DMS79 (cell line): Measurements from ENCODE around the gene LRIG1.

ENCODE experiments used
- DNase-seq: peaks from one replicate; lab custom pipeline; 2025; lab: John Stamatoyannopoulos, UW

Gene LRIG1

DNA sequence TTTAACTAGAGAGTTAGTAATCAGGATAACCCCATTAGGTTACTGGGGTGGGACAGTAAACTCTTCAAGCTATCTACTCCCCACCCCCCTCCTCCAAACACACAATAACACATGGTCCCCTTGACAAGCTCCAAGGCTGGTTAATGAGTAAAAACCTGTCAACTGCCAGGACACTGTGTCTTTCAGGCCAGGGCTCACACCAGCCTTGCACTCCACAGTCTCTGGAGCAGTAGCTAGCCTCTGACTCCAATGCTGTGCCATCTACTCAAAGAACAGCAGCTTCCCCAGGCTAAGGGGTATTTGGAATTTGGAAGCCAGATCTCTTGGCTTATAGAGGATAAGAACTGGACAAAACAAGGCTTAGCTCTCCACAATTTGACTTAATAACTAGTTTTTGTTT lies 115.8 kb downstream of the LRIG1 start:
- no peak for DNase-seq

- DNase-seq = no peak
Observed at GRCh38 chr3:66383998-66384745, 116.7 kb downstream of the LRIG1 start.

DNA sequence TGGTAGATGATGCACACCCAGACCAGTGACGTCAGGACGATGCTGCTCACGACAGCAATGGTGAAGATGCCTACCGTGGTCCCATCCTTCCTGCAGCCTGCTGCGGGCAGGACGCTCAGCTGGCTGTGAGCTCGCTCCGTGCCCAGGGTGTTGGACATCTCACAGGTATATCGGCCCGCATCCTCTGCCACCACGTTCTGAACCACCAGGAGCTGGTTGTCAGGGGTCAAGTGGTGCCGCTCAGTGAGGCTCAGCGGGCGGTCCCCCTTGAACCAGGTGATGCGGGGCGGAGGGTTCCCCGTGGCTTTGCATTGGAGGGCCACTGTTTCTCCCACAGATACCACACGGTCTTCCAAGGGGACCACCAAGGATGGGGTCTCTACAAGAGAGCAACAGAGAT lies 117.8 kb downstream of the LRIG1 start:
- no peak for DNase-seq

GRCh38 chr3:66382142-66382541 lies 118.7 kb downstream of the LRIG1 start:
- DNase-seq = no peak

GRCh38 chr3:66381626-66382025 lies 119.2 kb downstream of the LRIG1 start:
- DNase-seq = no peak

DNA sequence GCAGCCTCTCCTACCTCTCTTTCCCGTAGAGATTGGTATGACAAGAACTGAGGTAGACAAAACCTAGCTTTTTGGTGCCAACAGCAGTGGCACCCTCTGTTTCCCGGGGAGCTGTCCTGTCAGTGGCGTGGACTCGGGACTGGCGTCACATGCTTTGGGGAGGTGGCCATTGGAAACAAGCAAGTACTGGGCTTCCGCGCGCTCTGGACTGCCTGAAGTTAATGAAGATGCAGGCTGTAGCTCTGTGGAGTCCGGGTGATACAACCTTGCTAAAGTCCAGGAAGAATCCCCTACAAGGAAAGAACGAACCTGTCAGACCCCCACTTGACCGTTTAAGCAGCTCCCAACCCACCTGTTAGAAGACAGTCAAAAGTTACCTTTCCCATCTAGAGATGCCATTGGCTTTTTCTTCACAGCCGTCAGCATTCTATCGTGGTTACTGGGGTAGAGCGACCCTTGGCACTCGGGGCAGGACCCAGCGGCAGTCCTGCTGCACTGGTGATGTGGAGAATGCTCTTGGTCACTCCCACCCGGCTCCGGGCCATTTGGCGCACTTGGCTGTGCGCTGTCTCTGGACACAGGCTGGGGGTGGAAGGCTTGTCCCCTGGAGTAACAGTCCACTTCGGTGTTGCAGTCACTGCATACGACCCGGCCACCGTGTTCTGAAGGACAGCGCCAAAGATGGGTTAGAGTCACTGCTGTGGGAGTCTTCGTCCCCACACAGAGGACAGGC lies 120.5 kb downstream of the LRIG1 start:
- no peak for DNase-seq

GRCh38 chr3:66379565-66379964 lies 121.3 kb downstream of the LRIG1 start:
- DNase-seq = no peak

DNA sequence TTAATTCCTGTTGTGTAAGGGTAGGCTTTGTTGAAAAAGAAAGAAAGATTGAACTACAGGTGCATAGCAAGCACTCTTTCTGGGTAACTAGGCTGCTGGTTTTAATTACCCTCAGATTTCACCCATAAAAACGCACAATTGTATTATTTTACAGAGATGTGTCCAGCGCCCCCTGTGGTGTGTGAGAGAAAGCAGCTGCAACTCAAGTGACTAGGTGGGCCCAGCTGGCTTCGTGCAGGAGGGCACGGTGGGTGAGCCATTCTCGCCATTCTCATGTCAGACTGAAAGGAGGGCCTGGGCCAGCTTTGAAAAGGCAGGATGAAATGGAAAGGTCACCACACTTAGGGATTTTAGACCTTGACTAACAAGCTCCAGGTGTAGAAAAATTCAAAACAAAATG lies 122.6 kb downstream of the LRIG1 start:
- DNase-seq = no peak

DNA sequence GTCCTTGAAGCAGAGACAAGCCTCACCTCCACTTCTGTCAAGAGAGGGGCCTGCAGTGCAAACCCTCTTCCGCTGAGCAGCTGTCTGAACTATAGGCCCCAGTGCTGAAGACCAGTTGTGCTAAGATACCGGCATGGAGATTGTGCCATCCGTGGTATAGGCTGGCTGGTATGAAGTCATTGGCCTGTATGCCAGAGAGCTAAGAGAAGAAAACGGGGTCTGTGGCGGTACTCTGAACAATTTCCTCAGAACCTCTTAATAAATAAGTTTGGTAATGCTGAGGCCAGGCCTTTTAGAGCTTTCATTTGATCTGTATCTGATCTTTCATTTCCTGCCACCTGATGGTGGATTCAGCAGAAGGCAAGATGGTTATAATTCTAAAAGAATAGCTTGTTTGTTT lies 123.0 kb downstream of the LRIG1 start:
- DNase-seq = no peak

DNA sequence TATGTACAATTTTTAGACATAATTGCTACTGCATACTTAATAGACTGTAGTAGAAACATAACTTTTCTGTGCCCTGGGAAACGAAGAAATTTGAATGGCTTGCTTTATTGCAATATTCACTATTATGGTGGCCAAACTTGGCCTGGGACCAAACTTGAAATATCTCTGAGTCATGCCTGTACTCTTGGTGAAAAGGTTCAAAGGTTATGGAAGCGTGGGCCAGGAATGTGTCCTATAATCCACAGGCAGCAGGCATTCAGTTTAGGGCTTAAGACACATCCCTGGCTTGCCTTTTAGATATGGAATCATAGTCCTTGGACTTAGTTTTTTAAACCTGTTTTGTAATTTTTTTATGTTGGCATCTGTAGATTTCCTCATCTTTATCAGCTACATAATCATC lies 124.3 kb downstream of the LRIG1 start:
- DNase-seq = no peak

- DNase-seq = no peak
Observed at GRCh38 chr3:66372681-66373350, 128.0 kb downstream of the LRIG1 start.

DNA sequence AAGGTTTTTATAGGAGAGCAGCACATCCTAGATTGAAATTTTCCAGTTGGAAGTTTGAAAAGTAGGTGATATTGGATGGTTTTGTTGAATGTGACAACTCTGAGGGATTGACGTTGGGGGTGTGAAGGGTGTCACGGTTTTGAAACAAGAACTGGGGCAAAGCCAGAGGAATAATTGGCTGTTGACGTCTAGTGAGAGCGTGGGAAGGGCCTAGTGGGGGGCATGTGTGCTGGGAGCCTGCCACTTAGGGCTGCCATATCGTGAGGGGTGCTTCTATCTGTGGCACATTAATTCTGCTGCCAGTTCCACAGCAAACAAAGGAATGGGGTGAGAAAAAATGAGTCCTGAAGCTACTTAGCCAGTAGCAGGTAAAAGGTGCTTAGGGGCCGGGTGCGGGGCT lies 129.4 kb downstream of the LRIG1 start:
- no peak for DNase-seq

DNA sequence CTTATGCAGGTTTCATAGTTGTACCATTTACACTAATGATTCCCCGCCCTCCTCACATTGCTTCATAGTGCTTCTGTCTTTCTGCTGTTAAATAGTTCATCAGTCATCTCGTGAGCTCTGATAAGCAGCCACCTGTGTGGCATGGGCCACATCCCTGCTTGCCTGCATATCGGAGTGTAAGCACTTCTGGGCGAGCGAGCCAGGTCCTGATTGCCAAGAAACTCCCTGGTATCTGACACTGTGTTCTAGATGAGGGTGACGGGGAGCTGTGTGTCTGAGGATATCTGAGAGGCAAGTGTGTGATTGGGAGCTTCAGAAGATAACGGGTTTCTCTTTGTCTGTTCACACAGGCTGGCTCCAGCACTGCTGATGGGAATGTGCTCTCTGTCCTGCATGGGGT lies 130.6 kb downstream of the LRIG1 start:
- no peak for DNase-seq

- DNase-seq = no peak
Observed at GRCh38 chr3:66367979-66368378, 132.8 kb downstream of the LRIG1 start.

- no peak for DNase-seq
Observed at GRCh38 chr3:66366747-66367146, 134.1 kb downstream of the LRIG1 start.

DNA sequence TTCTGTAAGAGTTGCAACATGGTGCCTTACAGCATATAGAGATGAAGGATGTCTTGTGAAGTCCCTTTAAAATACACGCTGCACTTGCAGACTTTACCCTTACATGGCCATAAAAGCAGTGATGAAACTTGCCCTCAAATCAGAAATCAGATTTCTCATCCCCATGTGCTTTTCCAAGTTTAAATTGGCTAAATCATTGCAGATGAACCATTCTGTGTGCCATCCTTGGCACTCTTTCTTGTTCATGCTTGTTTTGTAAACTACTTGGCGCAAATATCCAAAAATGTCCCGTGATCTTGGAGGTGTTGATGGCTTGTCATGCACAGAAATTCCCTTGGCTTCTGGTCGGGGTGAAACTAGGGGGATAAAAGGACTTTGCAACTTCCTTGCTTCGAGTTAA lies 135.7 kb downstream of the LRIG1 start:
- DNase-seq = no peak

DNA sequence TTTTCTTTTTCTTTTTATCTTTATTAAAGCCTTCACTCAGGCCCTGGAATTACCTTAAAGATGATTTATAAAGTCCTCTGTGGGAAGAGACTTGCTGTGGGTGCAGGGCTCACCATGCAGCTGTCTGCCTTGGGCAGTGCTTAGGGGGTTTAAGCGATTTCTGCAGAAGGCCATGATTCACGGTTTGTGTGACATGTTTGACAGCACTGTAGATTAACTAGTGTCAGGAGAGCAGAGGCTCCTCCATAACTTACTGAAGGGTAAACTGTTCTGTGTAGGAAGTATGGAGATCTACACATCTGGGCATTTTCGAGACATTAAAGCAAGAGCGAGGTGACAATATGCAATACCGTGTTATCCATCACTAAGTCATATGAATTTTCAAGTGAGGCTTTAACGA lies 137.7 kb downstream of the LRIG1 start:
- no peak for DNase-seq

- DNase-seq = no peak
Observed at GRCh38 chr3:66362541-66362941, 138.3 kb downstream of the LRIG1 start.

DNA sequence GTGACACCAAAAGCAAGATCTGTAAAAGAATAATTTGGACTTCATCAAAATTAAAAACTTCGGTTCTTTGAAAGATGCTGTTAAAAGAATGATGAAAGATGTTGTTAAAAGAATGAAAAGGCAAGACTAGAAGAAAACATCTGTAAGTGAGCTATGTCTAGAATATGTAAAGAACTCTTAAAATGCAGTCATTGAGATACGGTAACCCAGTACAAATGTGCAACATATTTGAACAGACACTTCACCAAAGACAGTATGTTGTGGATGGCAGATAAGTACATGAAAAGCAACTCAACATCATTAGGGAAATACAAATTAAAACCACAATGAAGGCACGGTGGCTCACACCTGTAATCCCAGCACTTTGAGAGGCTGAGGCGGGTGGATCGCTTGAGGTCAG lies 139.5 kb downstream of the LRIG1 start:
- DNase-seq = no peak

DNA sequence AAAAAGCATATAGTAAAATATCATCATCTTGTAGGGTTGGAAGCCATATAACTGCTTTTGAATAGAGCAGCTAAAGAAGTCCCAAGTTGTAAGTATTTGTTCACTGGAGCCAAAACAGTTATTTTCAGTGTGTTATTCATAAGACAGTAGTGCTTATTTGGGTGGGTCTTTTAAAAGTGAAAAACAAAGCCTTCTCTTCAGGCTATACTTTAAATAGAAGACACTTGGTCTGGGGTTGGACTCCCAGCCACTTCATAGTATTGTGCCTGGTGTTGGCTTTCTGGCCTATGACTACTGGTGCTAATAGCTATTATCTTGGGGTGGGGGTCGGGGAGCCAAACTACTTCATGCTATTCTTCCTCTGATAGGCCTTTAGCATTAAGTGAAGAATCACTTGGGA lies 144.8 kb downstream of the LRIG1 start:
- no peak for DNase-seq

DNA sequence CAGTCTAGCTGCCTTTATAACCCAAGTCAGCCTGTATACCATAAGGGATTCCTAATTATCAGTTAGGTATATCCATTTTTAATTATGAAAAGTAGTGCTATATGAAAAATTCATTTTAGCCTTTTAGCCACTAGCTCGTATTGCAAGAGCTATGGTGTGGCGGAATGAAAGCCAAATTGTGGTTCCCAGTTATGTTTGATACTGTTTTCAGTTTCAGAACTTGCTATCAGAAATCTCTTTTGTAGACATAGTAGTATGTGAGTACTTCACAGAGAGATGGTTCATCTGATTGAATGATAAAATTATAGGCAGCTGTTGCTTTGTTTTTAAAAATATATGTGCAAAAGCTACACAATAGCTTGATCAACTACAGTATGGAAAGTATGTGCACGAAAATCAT lies 145.4 kb downstream of the LRIG1 start:
- DNase-seq = no peak

DNA sequence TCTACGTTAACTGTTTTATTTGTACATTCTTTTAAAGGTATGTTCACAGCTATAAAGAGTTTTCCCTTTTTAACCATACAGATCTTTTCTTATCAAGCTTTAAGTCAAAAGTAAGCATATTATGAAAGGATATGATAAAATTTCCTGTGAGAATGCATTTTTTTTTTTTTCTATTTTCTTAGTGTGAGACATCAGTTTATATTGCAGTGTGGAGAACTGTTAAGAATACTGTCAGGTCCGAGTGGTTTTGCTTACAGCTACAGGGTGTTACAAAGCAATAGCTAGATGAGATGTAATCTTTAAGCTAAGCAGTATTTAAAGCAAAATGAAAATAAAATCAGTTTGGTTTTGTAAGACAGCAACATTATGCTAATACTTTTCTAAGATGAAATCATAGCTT lies 146.8 kb downstream of the LRIG1 start:
- DNase-seq = no peak

DNA sequence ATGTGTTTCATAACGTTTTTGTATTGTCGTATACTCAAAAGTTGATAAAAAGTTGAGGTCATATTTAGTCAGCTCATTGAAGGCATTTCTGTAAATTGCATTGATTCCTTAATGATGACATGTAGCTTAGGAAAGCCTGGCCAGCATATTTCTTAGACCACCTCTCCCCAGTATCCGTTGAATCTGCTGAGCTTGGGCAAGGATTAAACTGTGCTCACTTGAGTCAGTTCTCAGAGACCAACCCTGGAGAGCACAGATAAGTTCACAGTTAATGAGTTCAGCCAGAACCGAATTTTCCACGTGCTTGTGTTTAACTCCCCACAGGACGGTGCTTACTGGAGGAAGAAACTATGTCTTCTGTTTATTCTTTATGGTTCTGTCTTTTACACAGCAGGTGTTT lies 147.3 kb downstream of the LRIG1 start:
- DNase-seq = no peak
